Stimulated activated CD8-positive, alpha-beta memory T cell treated with anti-CD3 and anti-CD28 coated beads, Interleukin-12 subunit alpha, Interleukin-12 subunit beta, amount 100 ng/mL, for 4 hours (primary cell): ENCODE measurements around the gene ZNF277.

Experiments
- DNase-seq: peaks from one replicate; pipeline ENCODE4 v3.0.0-alpha.2; 2020; ENCODE audit warnings: low read depth

Gene ZNF277

GRCh38 chr7:112185005-112185834, 21.3 kb upstream of the ZNF277 start:
- no peak for DNase-seq

- DNase-seq: no peak
These were observed 20.2 kb upstream of the ZNF277 start for GRCh38 chr7:112186300-112186699.

- DNase-seq: no peak
These were observed 18.2 kb upstream of the ZNF277 start for GRCh38 chr7:112188257-112188656.

DNA sequence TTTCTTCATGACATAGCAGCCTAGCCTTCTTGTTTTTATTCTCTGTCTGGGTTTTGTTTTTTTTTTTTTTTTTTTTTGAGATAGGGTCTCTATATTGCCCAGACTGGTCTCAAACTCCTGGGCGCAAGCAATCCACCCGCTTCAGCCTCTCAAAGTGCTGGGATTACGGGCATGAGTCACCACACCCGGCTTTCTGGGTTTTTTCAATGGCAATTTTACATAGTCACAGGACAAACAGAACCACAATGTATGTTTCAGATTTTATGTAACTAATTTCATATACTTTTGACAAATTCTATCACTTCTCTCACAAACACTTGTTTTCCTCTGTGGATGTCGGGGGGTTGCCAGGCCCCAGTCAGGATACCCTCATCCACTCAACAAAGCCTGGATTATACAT, 16.8 kb upstream of the ZNF277 start:
- DNase-seq: no peak

- no peak for DNase-seq
These were observed 16.4 kb upstream of the ZNF277 start for GRCh38 chr7:112190120-112190519.

DNA sequence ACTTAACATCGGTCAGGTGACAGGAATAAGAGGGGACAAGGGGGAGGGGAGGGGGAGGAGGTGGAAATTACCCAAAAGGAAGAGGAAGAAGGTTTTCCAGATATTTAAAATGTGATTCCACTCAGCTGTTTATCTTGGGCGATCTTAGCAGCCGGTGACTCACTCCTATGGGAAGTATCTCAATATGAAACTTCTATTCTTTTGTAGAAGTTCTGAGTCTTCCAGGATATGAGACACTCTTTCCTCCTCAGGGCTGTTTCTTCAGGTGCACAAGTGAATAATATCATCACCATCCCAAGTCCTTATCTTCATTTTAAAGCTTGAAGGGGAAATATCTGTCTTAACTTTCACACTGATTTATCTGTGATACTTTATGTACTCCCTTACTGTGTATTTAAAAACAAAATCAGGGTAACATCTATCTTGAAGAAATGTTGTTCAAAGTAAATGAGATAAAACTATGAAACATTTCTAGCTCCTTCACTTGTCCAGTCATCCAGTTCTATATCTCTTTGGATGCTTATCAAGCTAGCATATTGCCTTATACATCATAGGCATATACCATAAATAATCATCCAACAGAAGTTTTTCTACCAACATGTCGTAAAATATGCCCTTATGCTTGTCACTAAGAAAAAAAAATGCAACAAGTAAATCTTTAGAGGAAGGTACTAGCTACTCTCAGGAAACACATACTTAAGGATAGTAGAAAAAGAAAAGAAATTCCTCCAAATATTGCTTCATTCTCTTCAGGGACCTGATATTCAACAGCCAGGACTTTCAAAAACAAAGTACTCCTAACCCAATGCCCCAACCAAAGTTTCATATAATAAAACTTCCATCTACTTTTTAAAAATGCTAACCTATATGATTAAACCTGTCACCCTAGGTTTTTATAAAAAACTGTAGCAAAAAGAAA, 14.0 kb upstream of the ZNF277 start:
- DNase-seq: no peak

GRCh38 chr7:112193915-112194502, 12.5 kb upstream of the ZNF277 start:
- DNase-seq: no peak

GRCh38 chr7:112195717-112196116, 10.8 kb upstream of the ZNF277 start:
- no peak for DNase-seq

DNA sequence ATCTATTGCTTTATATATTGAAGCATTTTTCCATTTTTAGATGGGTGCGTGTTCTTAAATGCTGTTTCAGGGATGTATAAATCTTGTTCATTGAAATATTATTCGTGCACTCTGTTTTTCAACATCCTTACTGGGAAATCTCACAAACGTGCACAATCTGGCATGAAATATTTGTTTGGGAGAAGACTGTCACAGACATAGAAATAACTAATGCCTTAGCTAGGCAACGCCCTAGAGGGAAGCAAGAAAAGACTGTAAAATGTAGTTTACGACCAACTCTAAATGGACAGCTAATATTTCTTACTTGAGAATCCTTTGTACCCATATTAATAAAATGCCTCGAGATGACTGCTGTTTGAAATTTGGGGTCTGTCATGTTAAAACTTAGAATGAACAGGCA, 9.2 kb upstream of the ZNF277 start:
- DNase-seq: no peak

DNA sequence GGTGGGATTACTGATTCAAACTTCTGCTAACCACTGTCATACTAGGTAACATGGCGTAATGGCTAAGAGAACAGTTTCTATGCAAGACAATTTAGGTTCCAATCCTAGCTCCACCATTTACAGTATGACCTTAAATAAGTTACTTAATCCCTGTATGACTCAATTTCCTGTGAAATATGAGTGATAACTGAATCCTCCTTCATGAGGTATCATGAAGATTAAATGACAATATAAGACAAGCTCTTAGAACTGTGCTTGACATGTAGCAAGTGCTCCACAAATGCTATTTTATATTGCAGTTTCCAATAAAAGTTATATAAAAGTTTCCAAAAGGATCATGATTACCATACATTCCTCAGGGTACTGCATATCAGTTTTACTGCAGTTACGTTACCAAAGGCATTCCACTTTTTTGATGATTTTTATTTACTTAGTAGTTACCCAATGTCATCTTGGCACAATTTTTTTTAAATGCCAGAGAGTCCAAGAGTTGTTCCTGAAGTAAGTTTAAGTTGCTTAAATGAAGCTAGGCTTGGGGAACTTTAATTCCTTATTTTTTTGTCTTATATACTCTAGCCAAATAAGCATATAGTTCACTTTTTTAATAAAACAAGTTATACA, 7.3 kb upstream of the ZNF277 start:
- DNase-seq: no peak

DNA sequence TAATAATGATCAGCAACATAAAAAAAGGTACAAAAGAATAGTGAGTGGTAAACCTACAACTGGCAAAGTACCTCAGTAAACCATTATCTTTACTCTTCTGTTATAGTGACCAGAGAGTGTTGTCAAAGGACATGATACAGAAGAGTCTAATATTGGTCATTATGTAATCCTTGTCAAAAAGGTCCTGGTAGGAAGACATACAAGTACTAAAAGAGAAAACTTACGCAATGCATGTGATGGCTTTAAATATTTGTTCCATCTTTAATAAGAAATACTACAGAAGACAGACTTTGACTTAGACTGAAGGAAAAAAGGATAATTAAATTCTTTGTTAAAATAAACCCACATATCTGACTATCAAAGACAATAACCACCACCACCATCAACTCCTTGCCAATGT, 6.8 kb upstream of the ZNF277 start:
- DNase-seq: no peak

- no peak for DNase-seq
These were observed 5.1 kb upstream of the ZNF277 start for GRCh38 chr7:112201411-112201810.

GRCh38 chr7:112201839-112202238, 4.7 kb upstream of the ZNF277 start:
- DNase-seq: no peak

GRCh38 chr7:112202816-112203215, 3.7 kb upstream of the ZNF277 start:
- no peak for DNase-seq

DNA sequence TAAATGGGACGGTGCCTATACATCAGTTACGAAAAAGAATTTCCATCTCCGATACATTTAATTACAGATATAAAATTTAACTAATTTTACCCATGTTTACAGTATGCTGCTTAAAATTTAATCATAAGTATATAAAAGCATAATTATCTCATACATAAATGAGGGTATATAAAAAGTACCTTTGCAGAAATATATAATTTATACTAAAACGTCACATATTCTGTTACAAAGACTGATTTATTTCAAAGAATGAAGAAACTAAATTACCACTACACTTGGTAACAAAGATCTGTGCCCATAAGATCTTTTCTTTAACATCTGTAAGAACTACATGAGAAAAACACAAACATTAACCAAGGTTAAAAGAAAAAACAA, 3.1 kb upstream of the ZNF277 start:
- DNase-seq: no peak

DNA sequence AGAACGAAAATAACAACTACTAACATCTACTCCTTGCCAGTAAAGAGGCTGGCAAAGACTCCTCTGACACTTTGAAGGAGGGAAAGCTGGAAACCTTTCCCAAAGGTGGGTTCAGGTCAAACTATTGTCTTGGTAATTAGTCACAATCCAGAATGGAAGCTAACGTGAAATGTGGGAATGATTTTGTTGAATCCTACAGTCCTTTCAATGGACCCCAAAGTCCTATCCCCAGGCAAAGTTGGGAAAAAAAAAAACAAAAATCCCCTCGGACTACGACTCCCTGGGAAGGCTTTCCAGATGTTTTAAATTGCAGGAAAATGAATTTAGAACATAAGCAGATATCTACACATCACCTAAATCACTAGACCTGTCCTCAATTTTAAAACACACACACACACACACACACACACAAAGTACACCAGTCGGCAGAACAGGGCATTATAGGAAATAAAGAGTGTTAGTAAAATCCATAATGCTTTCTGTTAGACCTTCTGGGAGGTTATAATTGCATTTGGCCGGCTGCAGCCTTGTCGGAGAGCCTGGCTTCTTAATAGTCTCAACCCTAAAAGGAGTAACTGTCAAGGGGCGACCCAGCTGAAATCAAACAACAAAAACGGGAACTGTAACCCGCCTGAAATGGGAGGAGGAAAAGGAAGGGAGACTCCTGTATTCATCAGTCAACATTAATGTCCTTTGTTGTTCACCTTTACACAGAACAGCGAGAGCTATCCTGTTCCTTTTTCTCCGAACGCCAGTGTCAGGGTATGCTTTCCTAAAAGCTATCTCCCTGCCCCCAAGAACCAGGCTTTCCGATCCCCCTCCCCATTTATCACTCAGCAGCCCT, 1.8 kb upstream of the ZNF277 start:
- no peak for DNase-seq

DNA sequence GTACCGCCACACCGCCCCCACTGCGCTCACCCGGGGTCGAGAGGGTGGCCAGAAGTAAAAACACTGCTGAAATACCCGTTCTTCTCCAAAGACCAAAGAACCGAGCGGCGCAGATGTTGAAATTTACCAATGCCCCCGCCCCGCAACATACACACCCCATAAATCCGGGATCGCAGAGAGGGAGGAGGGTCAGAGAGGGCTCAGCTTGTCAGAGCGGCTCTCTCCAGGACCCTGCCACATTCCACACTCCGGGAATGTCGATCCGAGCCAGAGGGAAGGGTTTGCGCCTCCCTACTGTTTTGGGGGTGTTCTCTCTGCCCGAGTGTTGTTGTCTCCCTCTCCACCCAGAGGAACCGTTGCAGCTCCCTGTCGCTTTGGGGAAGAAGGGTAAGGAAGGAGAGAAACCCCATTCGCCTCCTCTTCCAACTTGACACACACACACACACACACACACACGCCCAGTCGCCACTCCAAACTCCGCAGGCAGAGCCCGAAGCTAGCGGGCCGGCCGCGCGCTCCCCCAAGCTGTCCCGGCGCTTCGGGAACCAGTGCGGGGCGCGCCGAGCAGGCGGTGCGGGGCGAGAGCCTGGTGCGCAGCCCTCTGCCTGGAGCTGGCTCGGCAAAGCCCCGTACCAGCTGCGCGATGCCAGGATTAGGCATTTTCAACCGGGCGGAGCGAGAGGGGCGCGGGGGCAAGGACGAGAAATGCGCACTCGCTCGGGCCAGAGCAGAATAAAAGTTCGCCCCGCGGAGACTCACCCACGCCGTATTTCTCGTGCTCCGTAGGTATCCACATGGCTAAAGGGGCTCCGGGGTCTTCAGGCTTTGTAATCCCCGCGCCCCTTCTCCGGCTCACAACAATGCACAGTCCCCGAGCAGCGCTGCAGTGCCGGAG, 905 bp upstream of the ZNF277 start:
- peak; percentile 17 for DNase-seq

DNA sequence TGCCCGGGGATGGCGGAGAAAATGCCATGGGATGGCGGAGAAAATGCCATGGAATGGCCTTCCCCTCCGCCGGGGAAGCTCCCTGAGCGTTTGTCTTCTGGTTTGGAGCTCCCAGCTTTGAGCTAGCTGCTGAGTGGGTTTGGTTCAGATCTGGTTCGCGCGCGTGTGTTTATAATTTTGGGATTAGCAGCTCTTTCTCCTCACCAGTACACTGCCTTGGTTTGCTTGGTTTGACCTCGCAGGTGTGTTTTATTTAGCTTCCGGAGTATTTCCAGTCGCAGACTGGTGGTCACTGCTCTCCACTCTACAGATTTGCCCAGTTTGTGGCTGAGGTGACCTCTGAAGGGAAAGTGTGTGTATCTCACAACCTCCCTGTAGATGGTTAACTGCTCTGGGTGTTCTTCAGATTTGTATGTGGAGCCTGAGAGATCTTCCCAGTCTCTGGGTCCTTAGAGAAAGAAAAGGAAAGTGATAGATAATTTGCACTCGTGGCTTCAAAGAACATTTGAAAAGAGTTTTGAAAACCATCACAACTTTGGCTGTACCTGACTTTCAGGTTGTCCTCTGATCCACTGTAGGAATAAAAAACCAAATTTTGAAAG, 597 bp downstream of the ZNF277 start:
- DNase-seq: no peak

DNA sequence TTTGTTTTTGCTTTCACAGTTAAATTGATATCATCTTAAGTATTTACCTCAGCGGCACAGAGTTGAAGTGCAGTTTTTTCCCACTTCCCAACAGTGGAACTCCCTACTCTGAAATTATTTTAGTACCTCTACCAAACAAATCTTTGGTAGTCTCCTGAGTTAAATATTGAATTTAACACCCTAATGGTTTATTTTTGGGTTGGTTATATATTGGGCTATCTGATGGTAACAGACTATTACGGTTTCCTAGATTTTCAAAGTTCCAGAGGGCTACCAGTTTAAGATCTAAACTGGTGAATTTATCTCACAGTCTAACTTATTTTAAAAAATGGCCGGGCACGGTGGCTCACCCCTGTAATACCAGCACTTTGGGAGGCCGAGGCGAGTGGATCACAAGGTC, 1.3 kb downstream of the ZNF277 start:
- no peak for DNase-seq

- DNase-seq: no peak
These were observed 4.9 kb downstream of the ZNF277 start for GRCh38 chr7:112211348-112211907.
